ENCODE measurements around the gene LCNL1.

- TF ChIP-seq CTCF (IDR thresholded peaks at IDR 0.05; ENCODE audit: low read depth, low read length, missing input control) = no peak
- no peak for TF ChIP-seq GABPA (IDR thresholded peaks at IDR 0.05 in 1 of 2, conservative IDR thresholded peaks at IDR 0.05 in 1 of 2)
- no peak for TF ChIP-seq SP1 (IDR thresholded peaks at IDR 0.05)
- no peak for TF ChIP-seq REST (IDR thresholded peaks at IDR 0.05)
- TF ChIP-seq TAF1 (conservative IDR thresholded peaks at IDR 0.05) = no peak
Measured at GRCh38 chr9:136958898-136959850, 23.6 kb upstream of the LCNL1 start.
